Sciatic nerve (tissue), 2 donors: ENCODE measurements around the gene PTEN. TPM values are rescaled to one million over a fixed set of nuclear protein-coding genes. Genes with fewer than 3 reads are reported as not detected.

Experiments
- ATAC-seq: fragments of 200-7000 bp; cut with Tn5 transposase; one replicate; pipeline ENCODE4 v1.9.1; 2020; ENCODE audit warnings: mild to moderate bottlenecking, moderate library complexity
- DNase-seq: peaks from one replicate; pipeline ENCODE4 v3.0.0-alpha.2; 2020; ENCODE audit warnings: low spot score
- intact Hi-C: fragments of 100-400 bp; cut with DNase I; formaldehyde crosslinking; loops from one replicate; pipeline ENCODE4 v1.14.2; 2022
- total RNA-seq: library from RNA; stranded (reverse); fragmentation: NEBNext Ultra II Directional; extraction: Animal tissue kit (Norgen Biotek cat#: 25700); gene quantifications from one replicate; pipeline ENCODE4 v1.2.1, GENCODE V29; 2021
- donor health status: DM: no; HTN: no; CAD: no.
- donor health status: DM: no; HTN: no; CAD: no.

The PTEN gene
- total RNA-seq, 1 donor from 2014 or later, result 139 TPM

GRCh38 chr10:88012641-88013040 is 149.2 kb downstream of the PTEN start:
- ATAC-seq, result no peak

GRCh38 chr10:88017781-88018180 is 154.4 kb downstream of the PTEN start:
- ATAC-seq (no peak), DNase-seq (no peak)
- intact Hi-C loops, result no loop called here

More at GRCh38 chr10:88012641-88013040, 149.2 kb downstream of the PTEN start:
- DNase-seq, result no peak
- intact Hi-C loops, result no loop called here

- intact Hi-C loops, result no loop called here
- DNase-seq (no peak), ATAC-seq (no peak)
Observed at GRCh38 chr10:88019753-88020152, 156.3 kb downstream of the PTEN start.

Other genes starting within 250 kb of the PTEN start
- 32.3 TPM for gene PAPSS2, start 203.7 kb upstream of the PTEN start, total RNA-seq
- 59.5 TPM for gene ATAD1, start 45.4 kb upstream of the PTEN start, total RNA-seq
- gene KLLN, start 92 bp upstream of the PTEN start, total RNA-seq, result 0.98 TPM